Activated CD8-positive, alpha-beta memory T cell treated with anti-CD3 and anti-CD28 coated beads for 4 hours (primary cell): ENCODE results near the gene ANP32D.
"Not testable (repeated sequence)": the region's sequence is repeated elsewhere in the genome, so short reads cannot be mapped to it uniquely, and the experiment has no call there.

Experiments used
- DNase-seq, 2 donors: peaks; one replicate each; pipeline ENCODE4 v3.0.0-alpha.2; 2020; ENCODE audit warnings: low read depth in 2 of 2

Gene ANP32D

DNA sequence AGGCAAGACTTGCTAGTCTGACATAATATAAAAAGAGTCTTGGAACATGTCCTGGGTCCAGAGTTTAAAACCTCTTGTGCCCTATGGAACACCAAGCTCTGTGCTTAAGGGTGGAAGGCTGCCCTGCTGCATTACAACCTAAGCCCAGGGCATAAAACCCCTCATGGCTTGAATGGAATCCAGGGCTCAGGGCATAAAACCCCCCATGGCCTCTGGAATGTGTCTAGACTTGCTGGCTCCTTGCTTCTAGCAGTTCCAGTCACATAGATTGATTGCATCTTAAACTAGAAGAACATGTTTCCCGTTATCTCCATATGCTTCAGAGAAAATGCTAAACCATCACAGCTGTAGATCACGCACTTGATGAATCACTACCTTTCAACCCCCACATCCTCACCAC, 34.5 kb downstream of the ANP32D start:
- DNase-seq: not testable (repeated sequence)

DNA sequence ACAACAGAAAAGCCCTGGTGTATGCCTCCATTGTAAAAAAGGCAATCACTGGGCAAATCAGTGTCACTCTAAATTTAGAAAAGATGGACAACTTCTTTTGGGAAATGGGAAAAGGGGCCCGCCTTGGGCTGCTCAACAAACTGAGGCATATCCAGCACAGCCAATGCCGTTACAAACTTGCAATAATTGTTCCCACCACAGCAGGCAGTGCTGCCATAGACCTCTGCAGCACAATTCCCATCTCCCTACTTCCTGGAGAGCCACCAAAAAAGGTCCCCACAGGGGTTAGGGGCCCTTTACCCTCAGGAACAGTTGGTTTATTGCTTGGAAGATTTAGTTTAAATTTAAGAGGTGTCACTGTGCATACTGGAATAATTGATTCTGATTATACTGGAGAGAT, 36.6 kb downstream of the ANP32D start:
- no peak for DNase-seq

DNA sequence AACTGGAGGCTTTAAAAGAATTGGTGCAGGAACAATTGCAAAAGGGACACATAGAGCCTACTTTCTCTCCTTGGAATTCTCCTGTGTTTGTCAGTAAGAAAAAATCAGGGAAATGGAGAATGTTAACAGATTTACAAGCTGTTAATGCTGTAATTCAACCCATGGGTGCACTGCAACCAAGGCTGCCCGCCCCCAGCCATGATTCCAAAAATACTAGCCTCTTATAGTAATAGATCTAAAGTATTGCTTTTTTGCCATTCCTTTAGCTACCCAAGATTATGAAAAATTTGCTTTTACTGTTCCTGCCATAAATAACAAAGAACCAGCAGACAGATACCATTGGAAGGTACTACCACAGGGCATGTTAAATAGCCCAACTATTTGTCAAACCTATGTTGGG, 37.8 kb downstream of the ANP32D start:
- no peak for DNase-seq

DNA sequence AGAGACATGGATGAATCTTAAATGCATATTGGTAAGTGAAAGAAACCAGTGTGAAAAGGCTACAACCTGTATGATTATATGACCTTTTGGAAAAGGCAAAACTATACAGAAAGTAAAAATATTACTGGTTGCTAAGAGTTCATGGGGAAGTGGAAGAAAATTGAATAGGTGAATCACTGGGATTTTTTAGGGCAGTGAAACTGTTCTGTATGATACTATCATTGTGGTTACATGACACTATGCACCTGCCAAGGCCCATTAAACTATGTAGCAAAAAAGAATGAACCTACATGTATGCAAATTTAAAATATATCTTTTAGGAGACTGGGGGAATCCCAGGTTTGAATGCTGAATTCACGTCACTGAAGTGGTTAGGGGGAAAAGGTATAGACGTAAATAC, 40.5 kb downstream of the ANP32D start:
- no peak for DNase-seq

DNA sequence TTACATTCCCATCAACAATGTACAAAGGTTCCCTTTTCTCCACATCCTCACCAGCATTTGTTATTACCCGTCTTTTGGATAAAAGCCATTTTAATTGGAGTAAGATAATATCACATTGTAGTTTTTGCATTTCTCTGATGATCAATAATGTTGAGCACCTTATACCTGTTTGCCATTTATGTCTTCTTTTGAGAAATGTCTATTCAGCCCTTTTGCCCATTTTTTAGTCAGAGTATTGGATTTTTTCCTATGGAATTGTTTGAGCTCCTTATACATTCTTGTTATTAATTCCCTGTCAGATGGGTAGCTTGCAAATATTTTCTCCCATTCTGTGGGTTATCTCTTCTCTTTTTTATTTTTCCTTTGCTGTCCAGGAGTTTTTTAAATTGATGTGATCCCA, 42.4 kb downstream of the ANP32D start:
- no peak for DNase-seq

DNA sequence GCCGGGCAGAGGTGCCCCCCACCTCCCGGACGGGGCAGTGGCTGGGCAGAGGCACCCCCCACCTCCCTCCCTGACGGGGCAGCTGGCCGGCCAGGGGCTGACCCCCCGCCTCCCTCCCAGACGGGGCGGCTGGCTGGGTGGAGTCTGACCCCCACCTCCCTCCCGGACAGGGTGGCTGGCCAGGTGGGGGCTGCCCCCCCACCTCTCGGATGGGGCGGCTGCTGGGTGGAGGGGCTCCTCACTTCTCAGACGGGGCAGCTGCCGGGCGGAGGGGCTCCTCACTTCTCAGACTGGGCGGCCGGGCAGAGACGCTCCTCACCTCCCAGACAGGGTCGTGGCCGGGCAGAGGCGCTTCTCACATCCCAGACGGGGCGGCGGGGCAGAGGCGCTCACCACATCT, 48.0 kb downstream of the ANP32D start:
- DNase-seq: not testable (repeated sequence)
